ENCODE data around the gene SDC3. TPM values are rescaled to one million over a fixed set of nuclear protein-coding genes. Genes with fewer than 3 reads are reported as not detected.
A peak's percentile ranks its signal among the peaks of the same experiment; 100 is the strongest.

The SDC3 gene
- total and polyA plus RNA-seq, 4 donors: 3.3 to 27.5 (median 16.6) TPM

GRCh38 chr1:30929944-30930525, 21.5 kb upstream of the SDC3 start:
- no peak overlapping the region for H3K27ac ChIP-seq (ENCODE audit: low read depth in 1 of 2, low read length in 2 of 2)
- TF ChIP-seq, protein P1, sequence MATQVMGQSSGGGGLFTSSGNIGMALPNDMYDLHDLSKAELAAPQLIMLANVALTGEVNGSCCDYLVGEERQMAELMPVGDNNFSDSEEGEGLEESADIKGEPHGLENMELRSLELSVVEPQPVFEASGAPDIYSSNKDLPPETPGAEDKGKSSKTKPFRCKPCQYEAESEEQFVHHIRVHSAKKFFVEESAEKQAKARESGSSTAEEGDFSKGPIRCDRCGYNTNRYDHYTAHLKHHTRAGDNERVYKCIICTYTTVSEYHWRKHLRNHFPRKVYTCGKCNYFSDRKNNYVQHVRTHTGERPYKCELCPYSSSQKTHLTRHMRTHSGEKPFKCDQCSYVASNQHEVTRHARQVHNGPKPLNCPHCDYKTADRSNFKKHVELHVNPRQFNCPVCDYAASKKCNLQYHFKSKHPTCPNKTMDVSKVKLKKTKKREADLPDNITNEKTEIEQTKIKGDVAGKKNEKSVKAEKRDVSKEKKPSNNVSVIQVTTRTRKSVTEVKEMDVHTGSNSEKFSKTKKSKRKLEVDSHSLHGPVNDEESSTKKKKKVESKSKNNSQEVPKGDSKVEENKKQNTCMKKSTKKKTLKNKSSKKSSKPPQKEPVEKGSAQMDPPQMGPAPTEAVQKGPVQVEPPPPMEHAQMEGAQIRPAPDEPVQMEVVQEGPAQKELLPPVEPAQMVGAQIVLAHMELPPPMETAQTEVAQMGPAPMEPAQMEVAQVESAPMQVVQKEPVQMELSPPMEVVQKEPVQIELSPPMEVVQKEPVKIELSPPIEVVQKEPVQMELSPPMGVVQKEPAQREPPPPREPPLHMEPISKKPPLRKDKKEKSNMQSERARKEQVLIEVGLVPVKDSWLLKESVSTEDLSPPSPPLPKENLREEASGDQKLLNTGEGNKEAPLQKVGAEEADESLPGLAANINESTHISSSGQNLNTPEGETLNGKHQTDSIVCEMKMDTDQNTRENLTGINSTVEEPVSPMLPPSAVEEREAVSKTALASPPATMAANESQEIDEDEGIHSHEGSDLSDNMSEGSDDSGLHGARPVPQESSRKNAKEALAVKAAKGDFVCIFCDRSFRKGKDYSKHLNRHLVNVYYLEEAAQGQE (IDR thresholded peaks at IDR 0.05): no peak
- no peak for TF ChIP-seq HNF4A (conservative IDR thresholded peaks at IDR 0.05)
- no peak for TF ChIP-seq FOXA1 (IDR thresholded peaks at IDR 0.05)
- no peak for TF ChIP-seq RXRA (IDR thresholded peaks at IDR 0.05)
- TF ChIP-seq MAX (IDR thresholded peaks at IDR 0.05): no peak
- no peak for TF ChIP-seq HNF4G (IDR thresholded peaks at IDR 0.05)
- TF ChIP-seq EGR1 (IDR thresholded peaks at IDR 0.05; ENCODE audit: low read depth in 2 of 2): no peak
- no peak for TF ChIP-seq SP1 (IDR thresholded peaks at IDR 0.05)
- TF ChIP-seq JUND (IDR thresholded peaks at IDR 0.05): no peak
- no peak for TF ChIP-seq NR2F2 (IDR thresholded peaks at IDR 0.05)
- TF ChIP-seq, protein P2, sequence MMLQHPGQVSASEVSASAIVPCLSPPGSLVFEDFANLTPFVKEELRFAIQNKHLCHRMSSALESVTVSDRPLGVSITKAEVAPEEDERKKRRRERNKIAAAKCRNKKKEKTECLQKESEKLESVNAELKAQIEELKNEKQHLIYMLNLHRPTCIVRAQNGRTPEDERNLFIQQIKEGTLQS (IDR thresholded peaks at IDR 0.05): no peak
- TF ChIP-seq, protein P3, sequence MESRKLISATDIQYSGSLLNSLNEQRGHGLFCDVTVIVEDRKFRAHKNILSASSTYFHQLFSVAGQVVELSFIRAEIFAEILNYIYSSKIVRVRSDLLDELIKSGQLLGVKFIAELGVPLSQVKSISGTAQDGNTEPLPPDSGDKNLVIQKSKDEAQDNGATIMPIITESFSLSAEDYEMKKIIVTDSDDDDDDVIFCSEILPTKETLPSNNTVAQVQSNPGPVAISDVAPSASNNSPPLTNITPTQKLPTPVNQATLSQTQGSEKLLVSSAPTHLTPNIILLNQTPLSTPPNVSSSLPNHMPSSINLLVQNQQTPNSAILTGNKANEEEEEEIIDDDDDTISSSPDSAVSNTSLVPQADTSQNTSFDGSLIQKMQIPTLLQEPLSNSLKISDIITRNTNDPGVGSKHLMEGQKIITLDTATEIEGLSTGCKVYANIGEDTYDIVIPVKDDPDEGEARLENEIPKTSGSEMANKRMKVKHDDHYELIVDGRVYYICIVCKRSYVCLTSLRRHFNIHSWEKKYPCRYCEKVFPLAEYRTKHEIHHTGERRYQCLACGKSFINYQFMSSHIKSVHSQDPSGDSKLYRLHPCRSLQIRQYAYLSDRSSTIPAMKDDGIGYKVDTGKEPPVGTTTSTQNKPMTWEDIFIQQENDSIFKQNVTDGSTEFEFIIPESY (IDR thresholded peaks at IDR 0.05): no peak
- no peak for TF ChIP-seq GABPA (IDR thresholded peaks at IDR 0.05 in 1 of 2, conservative IDR thresholded peaks at IDR 0.05 in 1 of 2)

GRCh38 chr1:30929135-30929889, 20.8 kb upstream of the SDC3 start:
- no peaks in the 10 kb centered on the region for H3K9me3 ChIP-seq (ENCODE audit: control insufficient read depth in 4 of 4, low read length in 3 of 4)
- no peak for DNase-seq (ENCODE audit: low spot score)
- H3K4me1 ChIP-seq (ENCODE audit: control insufficient read depth in 4 of 4, insufficient read depth in 4 of 4, low read length in 3 of 4): peaks cover 0 to 3% (median 0%) of the 10 kb centered on the region in 4 donors
- H3K4me3 ChIP-seq (ENCODE audit: low read depth in 1 of 3, low read length in 3 of 3): no peak overlapping the region
- H3K27me3 ChIP-seq (ENCODE audit: control insufficient read depth in 4 of 4, insufficient read depth in 4 of 4, low read length in 3 of 4): no peaks in the 10 kb centered on the region
- 49% methylated on average over 6 of the region's 6 CpGs for WGBS
- no peak overlapping the region for H3K27ac ChIP-seq (ENCODE audit: low read depth in 1 of 2, low read length in 2 of 2)
- TF ChIP-seq, protein P3 (IDR thresholded peaks at IDR 0.05): no peak
- TF ChIP-seq JUND (IDR thresholded peaks at IDR 0.05): no peak
- peak in 1 of 2 donors; percentile 64 for TF ChIP-seq RXRA (IDR thresholded peaks at IDR 0.05)
- TF ChIP-seq HNF4A (conservative IDR thresholded peaks at IDR 0.05): peak in 1 of 2 donors; percentile 48
- TF ChIP-seq RAD21 (IDR thresholded peaks at IDR 0.05): peak; percentile 76 to 84
- TF ChIP-seq, protein P4, sequence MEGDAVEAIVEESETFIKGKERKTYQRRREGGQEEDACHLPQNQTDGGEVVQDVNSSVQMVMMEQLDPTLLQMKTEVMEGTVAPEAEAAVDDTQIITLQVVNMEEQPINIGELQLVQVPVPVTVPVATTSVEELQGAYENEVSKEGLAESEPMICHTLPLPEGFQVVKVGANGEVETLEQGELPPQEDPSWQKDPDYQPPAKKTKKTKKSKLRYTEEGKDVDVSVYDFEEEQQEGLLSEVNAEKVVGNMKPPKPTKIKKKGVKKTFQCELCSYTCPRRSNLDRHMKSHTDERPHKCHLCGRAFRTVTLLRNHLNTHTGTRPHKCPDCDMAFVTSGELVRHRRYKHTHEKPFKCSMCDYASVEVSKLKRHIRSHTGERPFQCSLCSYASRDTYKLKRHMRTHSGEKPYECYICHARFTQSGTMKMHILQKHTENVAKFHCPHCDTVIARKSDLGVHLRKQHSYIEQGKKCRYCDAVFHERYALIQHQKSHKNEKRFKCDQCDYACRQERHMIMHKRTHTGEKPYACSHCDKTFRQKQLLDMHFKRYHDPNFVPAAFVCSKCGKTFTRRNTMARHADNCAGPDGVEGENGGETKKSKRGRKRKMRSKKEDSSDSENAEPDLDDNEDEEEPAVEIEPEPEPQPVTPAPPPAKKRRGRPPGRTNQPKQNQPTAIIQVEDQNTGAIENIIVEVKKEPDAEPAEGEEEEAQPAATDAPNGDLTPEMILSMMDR (IDR thresholded peaks at IDR 0.05; ENCODE audit: low read depth, low read length, missing input control): peak; percentile 57
- peak; percentile 46 for TF ChIP-seq NR2F2 (IDR thresholded peaks at IDR 0.05)
- H3K9ac ChIP-seq (ENCODE audit: low read depth in 1 of 2, low read length in 2 of 2): no peak overlapping the region
- H3K36me3 ChIP-seq (ENCODE audit: control insufficient read depth in 4 of 4, insufficient read depth in 3 of 4, low read depth in 1 of 4, low read length in 3 of 4): peaks cover 0 to 16% (median 11%) of the 10 kb centered on the region in 4 donors

More at GRCh38 chr1:30929944-30930525, 21.5 kb upstream of the SDC3 start:
- no peak overlapping the region for H3K9ac ChIP-seq (ENCODE audit: low read depth in 1 of 2, low read length in 2 of 2)
- no peaks in the 10 kb centered on the region for H3K9me3 ChIP-seq (ENCODE audit: control insufficient read depth in 4 of 4, low read length in 3 of 4)
- WGBS: 78% methylated on average over 8 of the region's 8 CpGs
- H3K36me3 ChIP-seq (ENCODE audit: control insufficient read depth in 4 of 4, insufficient read depth in 3 of 4, low read depth in 1 of 4, low read length in 3 of 4): peaks cover 0 to 22% (median 17%) of the 10 kb centered on the region in 4 donors
- H3K27me3 ChIP-seq (ENCODE audit: control insufficient read depth in 4 of 4, insufficient read depth in 4 of 4, low read length in 3 of 4): no peaks in the 10 kb centered on the region
- no peak overlapping the region for H3K4me3 ChIP-seq (ENCODE audit: low read depth in 1 of 3, low read length in 3 of 3)
- peaks cover 0 to 3% (median 0%) of the 10 kb centered on the region in 4 donors for H3K4me1 ChIP-seq (ENCODE audit: control insufficient read depth in 4 of 4, insufficient read depth in 4 of 4, low read length in 3 of 4)
- no peak for DNase-seq (ENCODE audit: low spot score)

All from liver (tissue), 9 donors.